Renal cortical epithelial cell (primary cell): ENCODE data around the gene PCDH20. TPM values are rescaled to one million over a fixed set of nuclear protein-coding genes. Genes with fewer than 3 reads are reported as not detected.
A peak's percentile ranks its signal among the peaks of the same experiment; 100 is the strongest.
"Not testable (repeated sequence)": the region's sequence is repeated elsewhere in the genome, so short reads cannot be mapped to it uniquely, and the experiment has no call there.

Source experiments
- DNase-seq: peaks from one replicate; pipeline ENCODE4 v3.0.0-alpha.2; 2011; ENCODE audit warnings: low read depth
- total RNA-seq: library from RNA; depleted of rRNA; stranded (reverse); fragments of >200 nt; gene quantifications from 2 replicates; pipeline ENCODE4 v1.2.3, GENCODE V29; 2014

The PCDH20 gene, protein sequence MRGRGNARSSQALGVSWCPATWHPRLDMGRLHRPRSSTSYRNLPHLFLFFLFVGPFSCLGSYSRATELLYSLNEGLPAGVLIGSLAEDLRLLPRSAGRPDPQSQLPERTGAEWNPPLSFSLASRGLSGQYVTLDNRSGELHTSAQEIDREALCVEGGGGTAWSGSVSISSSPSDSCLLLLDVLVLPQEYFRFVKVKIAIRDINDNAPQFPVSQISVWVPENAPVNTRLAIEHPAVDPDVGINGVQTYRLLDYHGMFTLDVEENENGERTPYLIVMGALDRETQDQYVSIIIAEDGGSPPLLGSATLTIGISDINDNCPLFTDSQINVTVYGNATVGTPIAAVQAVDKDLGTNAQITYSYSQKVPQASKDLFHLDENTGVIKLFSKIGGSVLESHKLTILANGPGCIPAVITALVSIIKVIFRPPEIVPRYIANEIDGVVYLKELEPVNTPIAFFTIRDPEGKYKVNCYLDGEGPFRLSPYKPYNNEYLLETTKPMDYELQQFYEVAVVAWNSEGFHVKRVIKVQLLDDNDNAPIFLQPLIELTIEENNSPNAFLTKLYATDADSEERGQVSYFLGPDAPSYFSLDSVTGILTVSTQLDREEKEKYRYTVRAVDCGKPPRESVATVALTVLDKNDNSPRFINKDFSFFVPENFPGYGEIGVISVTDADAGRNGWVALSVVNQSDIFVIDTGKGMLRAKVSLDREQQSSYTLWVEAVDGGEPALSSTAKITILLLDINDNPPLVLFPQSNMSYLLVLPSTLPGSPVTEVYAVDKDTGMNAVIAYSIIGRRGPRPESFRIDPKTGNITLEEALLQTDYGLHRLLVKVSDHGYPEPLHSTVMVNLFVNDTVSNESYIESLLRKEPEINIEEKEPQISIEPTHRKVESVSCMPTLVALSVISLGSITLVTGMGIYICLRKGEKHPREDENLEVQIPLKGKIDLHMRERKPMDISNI
- 19.1 and 46.4 TPM in 2 replicates for total RNA-seq

DNA sequence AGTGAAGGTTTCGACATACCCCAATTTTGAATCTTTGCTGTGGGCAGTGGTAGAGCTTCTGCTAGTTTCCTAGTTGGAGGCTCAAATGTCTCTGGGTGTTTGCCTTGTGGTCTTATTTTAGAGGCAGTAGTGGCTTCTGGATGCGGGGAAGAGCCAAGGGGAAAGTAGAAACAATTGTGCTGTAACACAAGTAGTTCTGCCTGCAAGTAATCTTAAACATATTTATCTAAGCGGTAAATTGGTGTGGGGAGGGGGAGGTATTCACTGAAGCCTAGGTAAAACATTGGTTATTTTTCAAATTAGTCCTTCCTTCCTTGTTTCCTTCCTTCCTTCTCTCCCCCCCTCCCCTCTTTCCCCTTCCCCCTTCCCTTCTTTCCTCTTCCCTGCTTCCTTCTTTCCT lies at the start of gene PCDH20:
PCDH20 (minus strand) TSS at position 101 of the 400 bp plus-strand sequence. CDS start 691 bp downstream, outside the sequence.
- DNase-seq, result no peak

DNA sequence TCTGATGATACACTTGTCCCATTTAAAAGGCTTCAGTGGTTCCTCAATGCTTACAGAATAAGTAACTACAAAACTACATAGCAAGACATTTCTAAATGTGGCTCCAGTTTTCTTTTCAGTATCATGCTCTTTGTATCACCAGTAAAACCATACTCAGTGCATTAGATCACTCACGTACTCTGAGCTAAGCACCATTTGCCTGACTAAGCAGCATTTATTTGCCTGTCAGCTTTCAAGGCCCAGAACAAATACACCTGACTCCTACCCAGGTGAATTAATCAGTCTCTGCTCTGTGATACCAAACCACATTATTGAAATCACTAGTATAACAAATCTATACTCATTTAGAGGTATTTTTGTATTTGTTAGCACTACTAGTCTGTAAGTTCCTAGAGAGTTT lies 47.4 kb upstream of the PCDH20 start:
- peak; percentile 26 for DNase-seq

DNA sequence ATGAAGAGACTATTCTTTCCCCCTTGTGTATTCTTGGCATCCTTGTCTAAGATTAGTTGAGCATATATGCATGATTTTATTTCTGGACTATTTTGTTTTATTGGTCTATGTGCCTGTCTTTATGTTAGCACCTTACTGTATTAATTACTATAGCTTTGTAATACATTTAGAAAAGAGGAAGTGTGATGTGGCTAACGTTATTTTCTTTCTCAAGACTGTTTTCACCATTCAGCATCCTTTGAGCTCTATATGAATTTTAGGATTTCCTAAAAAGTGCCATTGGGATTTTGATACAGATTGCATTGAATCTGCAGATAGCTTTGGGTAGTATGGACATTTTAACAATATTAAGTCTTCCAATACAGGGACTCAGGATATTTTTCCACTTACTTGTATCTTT lies 37.5 kb upstream of the PCDH20 start:
- no peak for DNase-seq

DNA sequence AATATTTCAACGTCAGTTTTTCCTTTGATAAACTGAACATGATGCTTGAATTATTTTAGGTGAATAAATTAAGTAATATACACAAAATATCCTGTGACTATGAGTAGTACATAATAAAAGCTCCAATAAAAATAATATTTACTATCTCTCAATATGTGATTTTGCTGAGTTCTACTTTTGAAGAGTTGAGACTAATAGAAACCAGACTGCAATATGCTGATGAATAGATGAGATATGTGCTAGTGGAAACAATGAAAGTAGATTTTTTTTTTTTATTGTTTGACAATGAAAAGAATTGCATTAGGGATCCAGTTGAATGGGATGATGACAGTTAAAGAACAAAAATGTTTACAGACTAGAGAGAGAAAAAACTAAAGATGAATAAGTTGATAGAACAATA lies 16.4 kb upstream of the PCDH20 start:
- no peak for DNase-seq

DNA sequence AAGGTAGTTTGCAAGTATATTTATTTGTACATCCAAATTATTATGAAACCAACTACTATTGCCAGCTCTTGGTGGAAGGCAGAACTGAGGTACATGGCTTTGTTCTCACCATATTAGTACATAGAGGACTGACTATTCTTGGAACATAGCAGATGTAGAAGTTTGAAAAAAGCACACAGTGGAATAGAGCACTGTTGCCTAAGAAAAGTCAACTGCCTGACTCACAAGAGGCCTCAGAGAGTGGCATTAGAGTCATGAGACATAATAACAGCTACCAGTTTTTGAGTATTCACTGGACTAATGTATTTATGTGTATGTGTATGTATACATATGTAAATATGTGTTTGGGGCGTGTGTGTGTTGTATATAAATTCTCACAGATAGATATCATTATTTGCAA lies 8.3 kb upstream of the PCDH20 start:
- DNase-seq, result no peak

DNA sequence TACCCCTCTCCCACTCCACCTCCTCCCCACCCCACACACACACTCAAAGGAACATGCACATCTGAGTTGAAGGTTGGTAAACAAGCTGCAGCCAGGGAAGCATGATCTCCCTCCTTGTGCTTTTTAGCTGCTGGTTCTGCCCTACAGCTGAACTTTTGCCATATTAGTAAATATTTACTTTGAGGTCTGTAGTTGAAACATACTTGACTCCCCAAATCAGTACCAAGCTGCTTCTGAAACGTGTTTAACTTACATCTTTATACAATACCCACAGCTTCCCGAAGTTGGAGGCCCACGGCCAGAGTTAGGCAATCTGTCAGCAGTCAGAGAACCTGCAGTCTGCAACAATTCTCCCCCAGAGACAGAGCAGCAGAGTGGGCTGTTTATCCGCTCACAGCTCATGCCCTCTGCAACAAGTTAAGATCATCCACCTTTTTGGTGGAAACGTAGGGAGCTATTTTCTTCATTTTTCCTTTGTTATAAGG lies 1.5 kb upstream of the PCDH20 start:
- peak; percentile 45 for DNase-seq

DNA sequence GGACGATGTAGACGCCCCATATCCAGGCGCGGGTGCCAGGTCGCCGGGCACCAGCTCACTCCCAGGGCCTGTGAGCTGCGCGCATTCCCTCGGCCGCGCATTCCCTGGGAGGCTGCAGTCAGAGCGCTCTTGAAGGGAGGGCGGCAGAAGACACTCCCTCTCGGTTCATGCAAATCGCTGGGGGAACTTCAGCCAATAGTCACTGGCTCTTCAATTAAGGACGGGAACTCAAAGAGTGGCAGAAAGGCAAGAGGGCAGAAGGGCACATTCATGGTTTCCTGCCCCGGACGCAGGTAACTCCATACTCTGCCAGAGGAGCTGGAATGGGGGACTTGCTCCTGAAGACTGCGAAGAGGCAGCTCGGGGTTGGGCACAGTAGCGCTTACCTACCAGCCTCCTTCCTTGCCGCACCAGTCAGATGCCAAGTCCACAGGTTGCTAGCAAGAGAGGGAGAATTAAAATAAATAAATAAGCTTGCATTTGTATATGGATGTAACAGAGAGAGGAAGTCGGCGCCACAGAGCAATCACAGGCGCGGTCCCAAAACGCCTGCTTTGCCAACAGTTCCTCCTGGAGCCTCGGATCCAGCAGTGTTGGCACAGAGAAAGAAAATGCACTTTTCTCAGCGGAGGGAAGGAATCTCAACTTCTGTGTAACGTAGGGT lies 459 bp downstream of the PCDH20 start:
- peak; percentile 87 for DNase-seq

DNA sequence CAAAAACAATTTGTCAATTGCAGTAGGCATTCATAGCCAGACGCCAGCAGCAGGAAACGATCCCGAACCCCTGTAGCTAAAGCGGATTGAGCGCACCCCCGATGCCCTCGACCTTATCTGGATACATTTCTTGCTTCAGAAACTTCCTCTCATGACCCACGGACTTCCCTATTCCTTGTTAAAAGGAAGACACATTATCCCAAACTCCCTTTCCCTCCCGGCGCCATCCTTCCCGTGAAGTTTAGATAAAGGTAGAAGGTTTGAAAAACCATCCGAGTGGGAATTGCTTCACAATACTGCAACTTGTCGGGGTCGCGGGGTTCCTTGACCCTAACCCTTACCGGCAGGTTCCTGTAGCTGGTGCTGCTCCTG lies 977 bp downstream of the PCDH20 start:
- DNase-seq, result no peak

DNA sequence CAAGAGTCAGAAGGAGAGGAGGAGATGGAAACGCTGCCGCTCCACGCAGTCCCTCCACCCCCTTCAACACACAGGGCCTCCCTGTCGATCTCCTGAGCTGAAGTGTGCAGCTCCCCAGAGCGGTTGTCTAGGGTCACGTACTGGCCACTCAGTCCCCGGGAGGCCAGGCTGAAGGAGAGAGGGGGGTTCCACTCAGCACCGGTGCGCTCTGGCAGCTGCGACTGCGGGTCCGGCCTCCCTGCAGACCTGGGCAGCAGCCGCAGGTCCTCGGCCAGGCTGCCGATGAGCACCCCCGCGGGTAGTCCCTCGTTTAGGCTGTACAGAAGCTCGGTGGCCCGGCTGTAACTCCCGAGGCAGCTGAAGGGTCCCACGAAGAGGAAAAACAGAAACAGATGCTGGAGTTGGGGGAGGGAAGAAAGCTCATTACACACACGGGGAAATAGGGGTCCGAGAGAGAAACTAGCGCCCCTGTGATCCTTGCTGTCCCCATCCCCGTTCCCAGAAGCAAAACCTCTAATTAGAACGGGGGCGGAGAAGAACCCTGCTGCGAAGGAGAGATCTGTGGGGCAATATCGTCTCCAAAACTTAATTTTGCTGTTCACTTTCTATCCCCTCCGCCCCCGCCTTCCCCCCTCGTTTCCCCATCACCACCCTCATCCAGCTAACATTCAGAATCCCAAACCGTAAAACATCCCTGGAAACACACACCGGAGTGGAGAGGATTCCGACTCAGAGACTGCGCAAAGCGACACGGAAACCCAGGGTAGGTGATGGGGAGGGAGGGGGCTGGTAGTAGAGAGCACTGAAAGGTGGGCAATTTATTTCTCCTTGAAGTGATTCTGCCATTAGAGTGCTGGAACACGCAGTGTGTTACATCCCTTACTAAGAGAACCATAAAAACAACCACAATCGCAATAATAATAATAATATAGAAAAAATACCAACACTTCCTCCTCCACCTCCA lies 1.8 kb downstream of the PCDH20 start:
- DNase-seq, result no peak

DNA sequence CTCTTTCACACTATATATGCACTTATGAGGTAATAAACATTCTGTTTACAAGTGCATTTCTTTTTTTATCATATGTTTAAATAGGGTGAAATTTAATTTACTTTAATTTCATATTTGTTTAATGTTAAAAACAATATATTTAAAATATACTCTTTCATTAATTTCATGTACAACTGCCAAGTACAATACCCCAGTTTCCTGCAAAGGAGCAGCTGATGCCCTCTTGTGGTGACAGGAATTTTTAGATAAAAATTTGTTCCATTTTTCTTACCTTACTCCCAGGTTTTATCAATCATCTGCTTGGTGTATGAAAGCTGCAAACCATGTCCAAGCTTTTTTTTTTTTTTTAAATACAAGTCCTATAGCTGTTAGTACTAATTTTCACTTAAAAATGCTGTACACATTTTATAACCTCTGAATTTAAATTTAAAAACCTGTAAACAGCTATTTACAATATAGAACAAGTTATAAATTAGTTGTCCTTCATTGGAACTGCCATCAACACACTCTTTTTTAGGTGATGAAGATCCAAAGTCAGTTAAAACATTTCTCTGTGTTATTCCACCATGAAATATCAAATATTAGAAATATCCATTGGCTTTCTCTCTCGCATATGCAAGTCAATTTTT lies 4.9 kb downstream of the PCDH20 start:
- peak; percentile 41 for DNase-seq

DNA sequence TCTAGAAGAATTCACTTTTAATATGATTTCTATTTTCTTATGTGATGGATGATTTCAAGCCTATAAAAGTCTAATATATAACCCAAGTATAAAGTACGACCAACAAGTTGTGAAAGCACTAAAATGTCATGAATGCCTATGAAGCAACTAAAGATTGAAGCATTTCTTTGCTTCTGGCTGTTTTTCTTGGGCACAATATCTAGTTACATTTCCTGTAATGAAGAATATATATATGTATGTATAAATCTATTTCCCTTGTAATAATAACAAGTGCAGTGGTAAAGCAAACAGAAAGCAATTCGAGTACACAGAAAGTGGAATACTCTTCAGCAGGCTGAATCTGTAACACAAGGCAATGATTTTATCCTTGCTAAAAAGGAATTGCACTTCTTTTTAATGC lies 5.4 kb downstream of the PCDH20 start:
- DNase-seq, result peak; percentile 19

DNA sequence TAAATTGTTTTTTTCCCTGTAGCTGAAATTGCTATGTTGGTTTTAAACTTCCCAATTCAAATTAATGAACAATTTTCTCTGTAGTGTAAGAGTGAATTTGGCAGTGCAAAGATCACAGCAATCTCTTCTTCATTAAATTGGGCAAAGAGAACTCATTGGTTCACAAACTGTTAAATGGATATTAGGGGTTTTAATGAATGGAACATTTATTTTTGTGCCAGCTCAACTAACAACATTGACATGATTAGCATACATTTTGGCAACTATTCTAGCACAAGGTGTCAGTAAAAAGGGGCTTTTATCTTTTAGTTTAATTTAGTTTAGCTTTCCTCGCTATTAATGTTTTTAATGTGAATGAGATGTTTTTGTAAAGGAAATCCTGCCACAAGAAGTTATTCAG lies 7.1 kb downstream of the PCDH20 start:
- no peak for DNase-seq

DNA sequence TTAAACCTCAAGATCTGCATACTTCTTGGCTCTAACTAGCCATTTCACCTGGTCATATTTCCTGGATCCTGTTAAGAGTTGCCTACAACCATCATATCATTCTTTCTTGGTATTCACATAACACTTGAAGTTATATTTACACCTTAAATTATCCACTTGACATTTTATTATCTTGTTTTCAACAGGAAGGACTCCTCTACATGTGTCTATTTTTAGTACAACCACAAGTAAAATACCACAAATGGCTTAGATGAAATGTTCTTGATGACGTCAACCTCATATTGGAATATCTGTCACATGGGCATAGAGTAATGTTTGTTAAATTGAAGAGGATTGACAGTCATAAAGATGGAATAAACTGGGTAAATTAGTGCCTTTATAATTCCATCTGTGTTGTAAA lies 9.4 kb downstream of the PCDH20 start:
- no peak for DNase-seq

DNA sequence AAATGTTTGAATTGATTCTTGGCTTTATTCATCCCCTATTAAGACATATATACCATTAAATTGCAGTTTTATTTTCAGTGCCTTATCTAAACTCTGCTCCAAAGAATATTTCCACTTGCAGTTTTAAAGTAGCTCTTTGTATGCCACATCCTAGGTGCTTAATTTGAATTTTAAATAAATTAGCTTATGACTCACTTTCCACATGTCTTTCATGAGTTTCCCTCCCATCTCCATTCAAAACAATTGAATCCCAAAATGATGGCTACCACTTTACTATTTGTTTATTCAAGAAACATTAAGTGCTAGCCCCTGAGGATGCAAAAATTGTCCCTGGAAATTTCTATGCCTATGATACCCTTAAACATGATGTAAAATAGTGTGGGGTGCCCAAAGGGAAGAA lies 19.5 kb downstream of the PCDH20 start:
- DNase-seq, result peak; percentile 58

DNA sequence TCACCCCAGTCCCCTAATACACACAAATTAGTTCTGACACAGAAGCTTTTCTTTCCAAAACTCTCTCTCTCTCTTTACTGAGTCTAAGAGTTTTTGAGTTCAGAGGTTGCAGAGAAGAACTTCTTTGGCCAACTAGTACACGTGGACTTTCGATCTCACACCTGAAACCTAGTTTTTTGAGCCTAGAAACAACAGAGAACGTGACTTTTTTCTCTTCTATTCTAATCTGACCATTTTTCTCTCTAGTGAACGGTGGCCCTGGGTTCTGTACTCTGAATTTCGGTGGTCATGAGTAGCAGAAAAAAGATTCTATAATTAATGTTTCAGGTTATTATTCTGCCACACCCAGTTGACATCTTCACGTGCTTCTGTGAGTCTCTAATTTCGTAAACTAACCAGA lies 24.2 kb downstream of the PCDH20 start:
- no peak for DNase-seq

DNA sequence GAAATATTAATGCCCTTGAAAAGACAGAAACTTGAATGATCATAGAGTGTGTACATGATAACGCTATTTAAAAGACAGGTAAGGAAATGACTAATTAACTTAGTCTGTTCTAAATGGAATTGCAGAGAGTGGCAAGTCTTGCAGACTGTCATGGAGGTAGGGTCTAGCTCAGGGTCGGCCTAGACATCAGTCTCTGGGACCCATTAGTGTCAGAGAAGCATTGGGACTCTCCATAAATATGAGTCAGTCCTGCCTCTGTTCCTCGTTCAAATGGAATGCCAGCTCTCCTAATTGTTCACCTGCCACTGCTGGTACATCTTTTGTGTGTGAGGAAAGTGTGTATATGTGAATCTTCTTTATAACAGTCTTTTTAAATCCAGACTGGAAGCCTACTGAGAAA lies 28.0 kb downstream of the PCDH20 start:
- no peak for DNase-seq

DNA sequence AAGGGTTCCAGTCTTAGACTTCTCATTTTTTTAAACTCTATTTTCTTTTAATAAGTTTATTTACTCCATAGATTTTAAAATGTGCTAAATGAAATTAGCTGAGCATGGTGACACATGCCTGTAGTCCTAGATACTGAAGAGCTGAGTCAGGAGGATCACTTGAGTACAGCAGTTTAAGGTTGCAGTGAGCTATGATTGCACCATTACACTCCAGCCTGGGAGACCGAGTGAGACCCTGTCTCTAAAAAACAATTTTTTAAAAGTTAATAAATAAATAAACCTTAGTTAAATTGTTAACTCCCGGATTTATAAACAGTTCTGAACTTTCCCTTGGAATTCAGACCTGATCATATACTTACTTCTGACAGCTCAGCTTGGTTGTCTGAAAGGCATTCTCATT lies 32.5 kb downstream of the PCDH20 start:
- peak; percentile 80 for DNase-seq

DNA sequence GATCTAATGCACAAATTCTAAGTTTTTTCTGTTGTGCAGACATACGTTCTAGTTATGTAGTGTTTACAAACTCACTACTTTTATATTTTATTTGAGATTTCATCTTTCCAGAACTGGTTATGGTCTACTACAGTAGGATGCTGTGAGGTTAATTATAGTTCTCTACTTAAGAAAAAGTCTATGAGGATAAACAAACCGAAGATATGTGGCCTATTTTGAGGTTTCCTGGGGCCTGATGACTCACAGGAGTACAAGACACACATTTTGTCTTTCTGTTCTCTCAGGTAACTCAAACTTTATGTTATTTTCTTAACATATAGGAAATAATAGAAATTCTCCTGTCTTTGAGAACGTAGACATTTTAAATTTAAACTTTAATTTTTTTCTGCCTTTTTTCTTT lies 45.1 kb downstream of the PCDH20 start:
- no peak for DNase-seq

DNA sequence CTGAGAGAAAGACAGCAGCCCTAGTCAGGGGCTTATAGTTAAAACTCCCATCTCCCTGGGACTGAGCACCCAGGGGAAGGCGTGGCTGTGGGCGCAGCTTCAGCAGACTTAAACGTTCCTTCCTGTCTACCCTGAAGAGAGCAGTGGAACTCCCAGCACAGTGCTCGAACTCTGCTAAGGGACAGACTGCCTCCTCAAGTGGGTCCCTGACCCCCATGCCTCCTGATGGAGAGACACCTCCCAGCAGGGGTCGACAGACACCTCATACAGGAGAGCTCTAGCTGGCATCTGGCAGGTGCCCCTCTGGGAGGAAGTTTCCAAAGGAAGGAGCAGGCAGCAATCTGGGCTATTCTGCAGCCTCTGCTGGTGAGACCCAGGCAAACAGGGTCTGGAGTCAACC lies 51.0 kb downstream of the PCDH20 start:
- DNase-seq, result not testable (repeated sequence)

DNA sequence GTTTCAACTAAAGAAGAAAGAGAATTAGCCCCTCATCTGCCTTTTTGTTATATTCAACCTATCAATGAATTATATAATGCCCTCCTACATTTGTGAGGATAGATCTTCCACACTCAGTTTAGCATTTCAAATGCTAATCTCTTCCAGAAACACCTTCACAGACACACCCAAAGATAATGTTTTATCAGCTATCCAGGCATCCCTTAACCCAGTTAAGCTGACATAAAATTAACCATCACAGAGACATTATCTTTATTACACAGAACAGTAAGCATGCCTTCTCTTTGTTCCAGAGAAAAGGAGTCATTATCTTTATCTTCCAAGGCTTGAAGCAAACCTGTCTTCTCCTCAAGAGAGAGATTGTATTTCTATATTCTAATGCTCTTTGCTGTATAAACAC lies 53.1 kb downstream of the PCDH20 start:
- DNase-seq, result no peak
